GM12878 (cell line): Measurements from ENCODE around the gene WDR93. TPM values are rescaled to one million over a fixed set of nuclear protein-coding genes. Genes with fewer than 3 reads are reported as not detected.

Source experiments
- ATAC-seq: fragments of 200-7000 bp; cut with Tn5 transposase; 3 replicates; pipeline ENCODE4 v1.9.1; 2020; ENCODE audit warnings: mild to moderate bottlenecking, moderate library complexity
- BruUV-seq: library from RNA; stranded (reverse); fragments of 400-500 nt; replicated peaks from 2 replicates; lab custom pipeline; 2021; lab: Mats Ljungman, UMichigan
- CTCF ChIA-PET: fragments of 300-600 bp; sonication (Branson Sonifier 250); formaldehyde crosslinking; extraction: SDS; loops from one replicate; lab custom pipeline; 2021; ENCODE audit warnings: inconsistent platforms; lab: Yijun Ruan, JAX
- POLR2A ChIA-PET: fragments of 350-600 bp; formaldehyde crosslinking; extraction: SDS; loops from one replicate; lab custom pipeline; 2021; ENCODE audit warnings: inconsistent platforms; lab: Charles Lee
- RAD21 ChIA-PET: fragments of 300-600 bp; sonication (Branson Sonifier 250); formaldehyde crosslinking; loops from one replicate; lab custom pipeline; 2023; ENCODE audit warnings: antibody characterized with exemption; ENCODE audit not compliant: unreplicated experiment; lab: Charles Lee
- SMC1A ChIA-PET: fragments of 300-600 bp; sonication (Branson Sonifier 250); formaldehyde crosslinking; loops from one replicate; lab custom pipeline; 2023; ENCODE audit not compliant: unreplicated experiment, uncharacterized antibody; lab: Charles Lee
- DNase-seq: peaks from one replicate; pipeline ENCODE4 v3.0.0-alpha.2; 2011; ENCODE audit warnings: low read depth, low spot score
- FAIRE-seq: peaks from 3 replicates; lab custom pipeline; 2011; peaks lifted over from hg19 to GRCh38; lab: Jason Lieb, UNC
- H2AFZ ChIP-seq: 2 replicates; pipeline ENCODE4 v1.6.0; 2011; ENCODE audit warnings: low read depth, low read length, control low read depth; ENCODE audit not compliant: control insufficient read depth
- H3K27ac ChIP-seq: 2 replicates; pipeline ENCODE4 v1.5.1; 2011; ENCODE audit warnings: control low read depth; ENCODE audit not compliant: control insufficient read depth, insufficient read depth
- H3K27me3 ChIP-seq, 2 experiments: replicated peaks in 1 of 2; 2 replicates each; pipeline versions ENCODE4 v1.6.0 to v1.6.1; 2011; ENCODE audit warnings: low read length in 1 of 2; ENCODE audit not compliant: control insufficient read depth in 2 of 2, insufficient read depth in 2 of 2
- H3K36me3 ChIP-seq, 2 experiments: 2 replicates each; pipeline ENCODE4 v1.5.1; 2011; ENCODE audit warnings: low read length in 1 of 2; ENCODE audit not compliant: control insufficient read depth in 2 of 2, insufficient read depth in 2 of 2
- H3K4me1 ChIP-seq: 2 replicates; pipeline ENCODE4 v1.6.1; 2011; ENCODE audit warnings: mild to moderate bottlenecking, low read length, moderate library complexity, mixed read lengths; ENCODE audit not compliant: control insufficient read depth, insufficient read depth
- H3K4me2 ChIP-seq: 2 replicates; pipeline ENCODE4 v1.6.0; 2011; ENCODE audit warnings: control low read depth; ENCODE audit not compliant: control insufficient read depth, insufficient read depth
- H3K4me3 ChIP-seq: fragments of 200-600 bp; sonication (generic); 2 replicates; pipeline ENCODE4 v1.5.1; 2016
- H3K79me2 ChIP-seq: 2 replicates; pipeline ENCODE4 v1.6.0; 2011; ENCODE audit warnings: low read length; ENCODE audit not compliant: control insufficient read depth, insufficient read depth
- H3K9ac ChIP-seq: 2 replicates; pipeline ENCODE4 v1.8.0; 2011; ENCODE audit warnings: low read length, control low read depth, mixed read lengths; ENCODE audit not compliant: control insufficient read depth, insufficient read depth
- H3K9me3 ChIP-seq: replicated peaks from 3 replicates; pipeline ENCODE4 v1.5.1; 2011; ENCODE audit warnings: mild to moderate bottlenecking, low read length; ENCODE audit not compliant: control insufficient read depth, insufficient read depth
- H4K20me1 ChIP-seq: 2 replicates; pipeline ENCODE4 v1.6.0; 2011; ENCODE audit not compliant: control insufficient read depth, insufficient read depth
- BRCA1 ChIP-seq: IDR thresholded peaks from 2 replicates; pipeline ENCODE4 v1.6.1; 2011; ENCODE audit warnings: low read depth, low read length, improper control_type of control experiment
- CHD1 ChIP-seq: IDR thresholded peaks from 2 replicates; pipeline ENCODE4 v1.6.1; 2012; ENCODE audit warnings: low read depth, low read length, improper control_type of control experiment
- CREB1 ChIP-seq: IDR thresholded peaks from 2 replicates; pipeline ENCODE4 v1.6.1; 2012; ENCODE audit warnings: low read depth, mild to moderate bottlenecking, inconsistent platforms
- IRF4 ChIP-seq: IDR thresholded peaks from 2 replicates; pipeline ENCODE4 v1.6.1; 2011; ENCODE audit warnings: low read depth, low read length
- LARP7 ChIP-seq: fragments of 450-650 bp; IDR thresholded peaks from 2 replicates; pipeline ENCODE4 v1.6.1; 2017; ENCODE audit warnings: mild to moderate bottlenecking
- MEF2A ChIP-seq: IDR thresholded peaks from 2 replicates; pipeline ENCODE4 v1.6.1; 2011; ENCODE audit warnings: low read depth, mild to moderate bottlenecking, low read length, moderate library complexity; ENCODE audit not compliant: insufficient read depth
- MYC ChIP-seq: IDR thresholded peaks from 2 replicates; pipeline ENCODE4 v1.6.1; 2011; ENCODE audit warnings: mild to moderate bottlenecking, low read length, moderate library complexity, inconsistent platforms; ENCODE audit not compliant: insufficient read depth, insufficient replicate concordance, insufficient read length, severe bottlenecking
- POLR2A ChIP-seq: IDR thresholded peaks from 2 replicates; pipeline ENCODE4 v1.6.1; 2011; ENCODE audit warnings: low read depth, mild to moderate bottlenecking, low read length
- WGBS: methylation state at CpG from one replicate; pipeline ENCODE4 v1.1.6; 2016; ENCODE audit warnings: low lambda C conversion rate; ENCODE audit not compliant: insufficient replicate concordance, insufficient coverage; ENCODE audit errors: missing lambda C conversion rate; 5-methylcytosine and 5-hydroxymethylcytosine counted together
- in situ Hi-C: fragments of 300-500 bp; cut with MboI; formaldehyde crosslinking; loops from 9 replicates; pipeline ENCODE4 v1.14.3; 2018; ENCODE audit warnings: mixed read lengths
- intact Hi-C: fragments of 100-400 bp; cut with micrococcal nuclease; formaldehyde crosslinking; loops from one replicate; pipeline ENCODE4 v1.14.2; 2022; ENCODE audit not compliant: unreplicated experiment
- polyA plus RNA-seq, 11 experiments: library from polyadenylated mRNA; depleted of rRNA in 4 of 11; unstranded in 6 of 11; stranded (reverse) in 5 of 11; fragments of >200 nt; fragmentation: Nextera tagmentation in 4 of 11; fragmentation: Illumina TruSeq in 1 of 11; extraction: Ambion mirVana in 4 of 11; extraction: Trizol in 1 of 11; gene quantifications; 1 replicate in 1 of 11; 2 replicates in 10 of 11; pipeline versions ENCODE4 v1.2.1 to v1.2.3, GENCODE V29; 2011 to 2016; ENCODE audit warnings: inconsistent platforms in 2 of 11, missing spikeins in 2 of 11, low read depth in 1 of 11
- total RNA-seq, 4 experiments: library from RNA; depleted of rRNA in 3 of 4; stranded (reverse); fragments of >200 nt in 3 of 4; fragmentation: Illumina TruSeq in 1 of 4; extraction: Trizol in 1 of 4; gene quantifications; 2 replicates each; pipeline versions ENCODE4 v1.2.1 to v1.2.3, GENCODE V29; 2013 to 2021
- TF ChIP-seq, protein P1 (sequence below): fragments of 450-650 bp; IDR thresholded peaks from 2 replicates; pipeline ENCODE4 v1.6.1; 2016; ENCODE audit warnings: mild to moderate bottlenecking
- TF ChIP-seq, protein P2 (sequence below): fragments of 450-650 bp; IDR thresholded peaks from 2 replicates; pipeline ENCODE4 v1.6.1; 2018; ENCODE audit warnings: mild to moderate bottlenecking, low read depth, moderate library complexity; ENCODE audit not compliant: partially characterized antibody

WDR93 gene
- total and polyA plus RNA-seq, 10 of the 15 experiments (the other 5 are each of a cell fraction or from before 2014, with no cell fraction given), result not detected

DNA sequence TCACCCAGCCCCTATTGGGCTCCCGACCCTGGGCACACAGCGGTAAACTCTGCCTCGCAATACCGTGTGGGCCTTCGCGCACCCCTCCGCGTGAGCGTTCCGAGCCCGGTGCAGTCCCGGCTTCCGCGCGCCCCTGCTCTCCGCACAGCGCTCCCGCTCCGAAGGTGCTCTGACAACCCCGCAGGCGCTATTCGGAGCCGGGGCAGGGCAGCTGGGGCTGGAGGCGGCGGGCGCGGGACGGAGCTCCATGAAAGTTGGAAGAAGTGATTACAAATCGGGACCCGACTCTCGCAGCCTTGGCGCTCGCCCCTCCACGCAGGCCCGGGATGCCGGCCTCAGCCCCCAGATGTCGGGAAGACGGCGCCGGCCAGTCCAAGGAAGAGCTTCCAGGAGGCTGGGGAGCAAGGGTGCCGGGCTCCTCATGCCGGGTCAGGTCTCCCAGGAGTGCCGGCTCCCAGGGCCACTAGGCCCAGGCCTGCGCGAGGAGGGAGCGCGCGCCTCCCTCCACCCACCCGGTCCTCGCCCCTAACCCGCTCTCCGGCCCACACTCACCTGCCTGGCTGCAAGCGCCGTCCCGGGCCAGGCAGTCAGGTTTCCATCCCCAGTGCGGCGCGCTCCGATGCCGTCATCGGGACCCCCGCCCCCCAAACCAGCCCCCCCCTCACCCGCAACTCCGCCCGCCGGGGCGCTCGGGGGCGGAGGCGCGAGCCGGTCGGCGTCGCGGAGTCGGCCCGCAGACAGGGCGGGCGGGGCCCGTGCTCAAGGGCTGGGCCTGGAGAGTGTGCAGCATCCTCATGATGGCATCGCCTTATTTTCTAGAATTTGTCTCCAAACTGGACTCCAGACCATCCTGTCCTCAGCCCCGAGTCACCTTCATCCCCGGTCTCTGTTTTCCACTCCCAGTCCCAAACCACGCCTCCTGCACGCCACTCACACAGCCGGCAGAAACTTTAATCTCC lies 35.5 kb upstream of the WDR93 start, which contains the start of gene KIF7:
Gene KIF7, minus strand, starts transcription at position 621 of the 959 bp plus-strand sequence. CDS start 2,537 bp downstream, outside the sequence.
- no peaks in the 10 kb centered on the region for H4K20me1 ChIP-seq
- intact Hi-C loops, result no loop called here
- DNase-seq (no peak), FAIRE-seq (no peak), ATAC-seq (peak; percentile 75)
- CTCF ChIA-PET, result no interaction called here
- H3K36me3 ChIP-seq, result no peaks in the 10 kb centered on the region
- POLR2A ChIA-PET, result no interaction called here
- H3K27ac ChIP-seq, result no peak within 1 kb of the TSS
- no peaks in the 10 kb centered on the region for H3K9me3 ChIP-seq
- peak within 1 kb of the TSS; percentile 17; the same call in 1 of the 2 replicates for H2AFZ ChIP-seq
- TF ChIP-seq, protein P1, sequence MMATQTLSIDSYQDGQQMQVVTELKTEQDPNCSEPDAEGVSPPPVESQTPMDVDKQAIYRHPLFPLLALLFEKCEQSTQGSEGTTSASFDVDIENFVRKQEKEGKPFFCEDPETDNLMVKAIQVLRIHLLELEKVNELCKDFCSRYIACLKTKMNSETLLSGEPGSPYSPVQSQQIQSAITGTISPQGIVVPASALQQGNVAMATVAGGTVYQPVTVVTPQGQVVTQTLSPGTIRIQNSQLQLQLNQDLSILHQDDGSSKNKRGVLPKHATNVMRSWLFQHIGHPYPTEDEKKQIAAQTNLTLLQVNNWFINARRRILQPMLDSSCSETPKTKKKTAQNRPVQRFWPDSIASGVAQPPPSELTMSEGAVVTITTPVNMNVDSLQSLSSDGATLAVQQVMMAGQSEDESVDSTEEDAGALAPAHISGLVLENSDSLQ, result peak; percentile 60; the same call in 1 of the 2 replicates
- TF ChIP-seq BRCA1 (no peak), MEF2A (no peak), CHD1 (no peak), MYC (no peak), POLR2A (peak; percentile 57; the same call in 1 of the 2 replicates), IRF4 (no peak), CREB1 (peak; percentile 31; the same call in 1 of the 2 replicates), LARP7 (no peak)
- TF ChIP-seq, protein P2, sequence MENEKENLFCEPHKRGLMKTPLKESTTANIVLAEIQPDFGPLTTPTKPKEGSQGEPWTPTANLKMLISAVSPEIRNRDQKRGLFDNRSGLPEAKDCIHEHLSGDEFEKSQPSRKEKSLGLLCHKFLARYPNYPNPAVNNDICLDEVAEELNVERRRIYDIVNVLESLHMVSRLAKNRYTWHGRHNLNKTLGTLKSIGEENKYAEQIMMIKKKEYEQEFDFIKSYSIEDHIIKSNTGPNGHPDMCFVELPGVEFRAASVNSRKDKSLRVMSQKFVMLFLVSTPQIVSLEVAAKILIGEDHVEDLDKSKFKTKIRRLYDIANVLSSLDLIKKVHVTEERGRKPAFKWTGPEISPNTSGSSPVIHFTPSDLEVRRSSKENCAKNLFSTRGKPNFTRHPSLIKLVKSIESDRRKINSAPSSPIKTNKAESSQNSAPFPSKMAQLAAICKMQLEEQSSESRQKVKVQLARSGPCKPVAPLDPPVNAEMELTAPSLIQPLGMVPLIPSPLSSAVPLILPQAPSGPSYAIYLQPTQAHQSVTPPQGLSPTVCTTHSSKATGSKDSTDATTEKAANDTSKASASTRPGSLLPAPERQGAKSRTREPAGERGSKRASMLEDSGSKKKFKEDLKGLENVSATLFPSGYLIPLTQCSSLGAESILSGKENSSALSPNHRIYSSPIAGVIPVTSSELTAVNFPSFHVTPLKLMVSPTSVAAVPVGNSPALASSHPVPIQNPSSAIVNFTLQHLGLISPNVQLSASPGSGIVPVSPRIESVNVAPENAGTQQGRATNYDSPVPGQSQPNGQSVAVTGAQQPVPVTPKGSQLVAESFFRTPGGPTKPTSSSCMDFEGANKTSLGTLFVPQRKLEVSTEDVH, result no peak
- H3K79me2 ChIP-seq, result no peaks in the 10 kb centered on the region
- peak within 1 kb of the TSS; percentile 32; the same call in 1 of the 2 replicates for H3K4me3 ChIP-seq
- SMC1A ChIA-PET, result no interaction called here
- in situ Hi-C loops, result no loop called here
- 8% methylated on average over 46 of the region's 87 CpGs for WGBS
- RAD21 ChIA-PET, result no interaction called here
- no TSS peak for BruUV-seq
- H3K9ac ChIP-seq, result peak within 1 kb of the TSS; percentile 38; the same call in 1 of the 2 replicates
- H3K27me3 ChIP-seq, result peaks cover 0 to 8% of the 10 kb centered on the region in 2 experiments; a peak in 3 of 4 replicates
- peak within 1 kb of the TSS; percentile 68 for H3K4me2 ChIP-seq
- no peaks in the 10 kb centered on the region for H3K4me1 ChIP-seq
